Parathyroid adenoma (tissue), 2 donors: ENCODE data around the gene BCHE.

ENCODE experiments used
- H2AFZ ChIP-seq: fragments of 300-600 bp; sonication (generic); one replicate; pipeline ENCODE4 v1.7.0; 2017; ENCODE audit warnings: antibody characterized with exemption, mild to moderate bottlenecking
- H3K27ac ChIP-seq: fragments of 300-600 bp; sonication (generic); one replicate; pipeline ENCODE4 v1.7.0; 2017
- H3K27me3 ChIP-seq: fragments of 300-600 bp; sonication (generic); one replicate; pipeline ENCODE4 v1.7.0; 2017; ENCODE audit warnings: low read length; ENCODE audit not compliant: control insufficient read depth, insufficient read depth
- H3K36me3 ChIP-seq: fragments of 300-600 bp; sonication (generic); one replicate; pipeline ENCODE4 v1.7.0; 2017; ENCODE audit warnings: low read length; ENCODE audit not compliant: control insufficient read depth, insufficient read depth
- H3K4me1 ChIP-seq: fragments of 300-600 bp; sonication (generic); one replicate; pipeline ENCODE4 v1.7.0; 2017; ENCODE audit warnings: control low read depth
- H3K4me2 ChIP-seq: fragments of 300-600 bp; sonication (generic); one replicate; pipeline ENCODE4 v1.7.0; 2017; ENCODE audit warnings: low read length
- H3K4me3 ChIP-seq: fragments of 300-600 bp; sonication (generic); one replicate; pipeline ENCODE4 v1.7.0; 2017; ENCODE audit warnings: low read depth, low read length
- H3K79me2 ChIP-seq: fragments of 300-600 bp; sonication (generic); one replicate; pipeline ENCODE4 v1.7.0; 2017; ENCODE audit warnings: control low read depth
- H3K9ac ChIP-seq: fragments of 300-600 bp; sonication (generic); one replicate; pipeline ENCODE4 v1.7.0; 2017; ENCODE audit warnings: mild to moderate bottlenecking
- H3K9me3 ChIP-seq: fragments of 300-600 bp; sonication (generic); one replicate; pipeline ENCODE4 v1.7.0; 2017; ENCODE audit warnings: low read length; ENCODE audit not compliant: control insufficient read depth
- TF ChIP-seq, protein P1 (sequence below): fragments of 300-600 bp; sonication (generic); IDR thresholded peaks from one replicate; pipeline ENCODE4 v1.7.0; 2017; ENCODE audit warnings: antibody characterized with exemption, mild to moderate bottlenecking
- donor health status: primary hyperparathyroidism.

Gene BCHE

GRCh38 chr3:165827233-165827632 is 10.0 kb downstream of the BCHE start:
- H3K79me2 ChIP-seq, result no peaks in the 10 kb centered on the region
- TF ChIP-seq, protein P1, sequence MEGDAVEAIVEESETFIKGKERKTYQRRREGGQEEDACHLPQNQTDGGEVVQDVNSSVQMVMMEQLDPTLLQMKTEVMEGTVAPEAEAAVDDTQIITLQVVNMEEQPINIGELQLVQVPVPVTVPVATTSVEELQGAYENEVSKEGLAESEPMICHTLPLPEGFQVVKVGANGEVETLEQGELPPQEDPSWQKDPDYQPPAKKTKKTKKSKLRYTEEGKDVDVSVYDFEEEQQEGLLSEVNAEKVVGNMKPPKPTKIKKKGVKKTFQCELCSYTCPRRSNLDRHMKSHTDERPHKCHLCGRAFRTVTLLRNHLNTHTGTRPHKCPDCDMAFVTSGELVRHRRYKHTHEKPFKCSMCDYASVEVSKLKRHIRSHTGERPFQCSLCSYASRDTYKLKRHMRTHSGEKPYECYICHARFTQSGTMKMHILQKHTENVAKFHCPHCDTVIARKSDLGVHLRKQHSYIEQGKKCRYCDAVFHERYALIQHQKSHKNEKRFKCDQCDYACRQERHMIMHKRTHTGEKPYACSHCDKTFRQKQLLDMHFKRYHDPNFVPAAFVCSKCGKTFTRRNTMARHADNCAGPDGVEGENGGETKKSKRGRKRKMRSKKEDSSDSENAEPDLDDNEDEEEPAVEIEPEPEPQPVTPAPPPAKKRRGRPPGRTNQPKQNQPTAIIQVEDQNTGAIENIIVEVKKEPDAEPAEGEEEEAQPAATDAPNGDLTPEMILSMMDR, result no peak
- no peaks in the 10 kb centered on the region for H3K27me3 ChIP-seq
- H3K4me1 ChIP-seq, result no peaks in the 10 kb centered on the region
- no peak overlapping the region for H3K9ac ChIP-seq
- H3K9me3 ChIP-seq, result no peaks in the 10 kb centered on the region
- H3K4me3 ChIP-seq, result no peak overlapping the region
- no peak overlapping the region for H3K4me2 ChIP-seq
- H3K27ac ChIP-seq, result no peak overlapping the region
- H2AFZ ChIP-seq, result no peak overlapping the region
- H3K36me3 ChIP-seq, result no peaks in the 10 kb centered on the region

DNA sequence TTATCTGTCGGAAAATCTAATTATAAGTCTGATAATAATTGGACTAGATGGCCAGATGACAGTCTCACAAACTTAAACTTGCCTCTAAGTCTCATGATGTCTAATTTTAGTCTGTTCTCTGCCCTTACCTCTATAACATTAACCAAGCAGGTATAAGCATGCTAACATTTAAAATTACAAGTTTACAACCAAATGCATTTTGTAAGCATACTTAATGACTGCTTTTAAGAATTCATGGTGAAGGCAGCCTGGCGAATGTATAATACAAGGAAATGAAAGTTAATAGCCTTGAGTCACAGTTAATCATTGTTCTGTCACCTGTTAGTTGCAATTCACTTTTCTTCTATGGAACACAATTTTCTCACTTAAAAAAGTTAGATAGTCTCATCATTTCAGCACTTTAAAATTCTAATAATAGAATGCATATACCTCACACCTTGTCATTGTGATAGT is 16.5 kb downstream of the BCHE start:
- H3K9me3 ChIP-seq, result no peaks in the 10 kb centered on the region
- H3K4me1 ChIP-seq, result no peaks in the 10 kb centered on the region
- H3K36me3 ChIP-seq, result no peaks in the 10 kb centered on the region
- H3K27ac ChIP-seq, result no peak overlapping the region
- H3K4me2 ChIP-seq, result no peak overlapping the region
- H3K27me3 ChIP-seq, result no peaks in the 10 kb centered on the region
- no peak overlapping the region for H3K4me3 ChIP-seq
- no peaks in the 10 kb centered on the region for H3K79me2 ChIP-seq
- no peak overlapping the region for H3K9ac ChIP-seq
- no peak overlapping the region for H2AFZ ChIP-seq
- TF ChIP-seq, protein P1, result no peak

DNA sequence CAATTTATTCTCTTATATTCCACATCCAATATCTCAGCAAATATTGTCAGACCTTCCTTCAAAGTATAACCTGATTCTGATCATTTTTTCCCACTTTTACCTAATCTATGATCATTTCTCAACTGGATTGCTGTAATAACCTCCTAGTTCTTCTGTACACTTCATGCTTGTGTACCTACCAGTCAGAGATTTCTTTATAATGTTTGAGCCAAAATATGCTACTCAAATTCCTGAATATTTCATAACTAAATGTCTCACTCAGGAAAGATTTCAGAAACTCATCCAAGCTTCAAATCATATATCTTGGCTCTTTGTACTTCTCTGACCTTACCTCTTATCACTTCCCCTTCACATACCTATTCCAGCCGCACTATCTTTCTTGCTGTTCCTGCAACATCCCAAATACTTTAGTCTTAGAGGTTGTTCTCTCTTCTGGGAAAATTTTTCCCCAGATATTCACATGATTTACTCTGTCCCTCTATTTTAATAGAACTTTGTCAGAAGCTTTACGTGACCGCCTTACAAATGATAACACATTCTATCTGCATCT is 20.0 kb downstream of the BCHE start:
- H3K36me3 ChIP-seq, result no peaks in the 10 kb centered on the region
- no peak overlapping the region for H3K4me3 ChIP-seq
- no peaks in the 10 kb centered on the region for H3K27me3 ChIP-seq
- no peak overlapping the region for H3K4me2 ChIP-seq
- no peaks in the 10 kb centered on the region for H3K79me2 ChIP-seq
- no peak overlapping the region for H3K9ac ChIP-seq
- H3K27ac ChIP-seq, result no peak overlapping the region
- H3K9me3 ChIP-seq, result no peaks in the 10 kb centered on the region
- H2AFZ ChIP-seq, result no peak overlapping the region
- H3K4me1 ChIP-seq, result no peaks in the 10 kb centered on the region
- TF ChIP-seq, protein P1, result no peak

DNA sequence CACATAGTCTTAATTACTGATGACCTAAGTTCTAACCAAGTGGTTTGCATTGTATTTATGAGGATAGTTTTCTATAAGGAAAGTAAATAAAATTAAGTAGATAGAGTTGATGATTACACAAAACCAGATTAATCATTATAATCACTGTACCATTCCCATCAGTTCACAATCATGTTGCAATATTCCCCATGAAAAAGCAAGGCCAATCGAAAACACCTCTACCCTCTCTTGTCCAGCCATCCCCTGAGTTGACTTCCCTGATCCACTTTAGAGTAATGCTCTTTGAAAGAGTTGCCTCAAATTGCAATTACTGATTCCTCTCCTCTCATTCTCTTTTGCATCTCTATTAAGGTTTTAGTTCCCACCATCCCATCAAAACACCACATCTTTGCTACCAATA is 21.0 kb downstream of the BCHE start:
- Histone ChIP-seq H3K9me3 (no peaks in the 10 kb centered on the region), H3K27me3 (no peaks in the 10 kb centered on the region), H3K4me2 (no peak overlapping the region), H2AFZ (no peak overlapping the region), H3K4me1 (no peaks in the 10 kb centered on the region), H3K9ac (no peak overlapping the region), H3K27ac (no peak overlapping the region), H3K79me2 (no peaks in the 10 kb centered on the region), H3K36me3 (no peaks in the 10 kb centered on the region), H3K4me3 (no peak overlapping the region)
- TF ChIP-seq, protein P1, result no peak

DNA sequence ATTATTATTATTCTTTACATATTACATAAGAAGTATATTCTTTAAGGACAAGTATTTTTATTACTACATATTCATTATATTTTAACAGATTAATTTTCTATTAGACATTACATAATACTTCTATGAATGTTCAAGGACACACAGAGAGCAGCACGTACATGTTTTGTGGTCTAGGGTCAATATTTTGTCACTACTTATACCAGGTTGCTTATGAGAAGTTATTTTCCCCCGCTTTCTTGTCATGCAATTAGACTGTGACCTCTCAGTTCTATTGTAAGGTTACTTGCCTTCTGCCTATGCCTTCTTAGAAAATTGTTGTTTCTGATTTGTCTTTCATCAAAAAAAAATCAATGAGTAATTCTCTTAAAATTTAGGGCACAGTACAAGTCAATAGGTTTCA is 21.5 kb downstream of the BCHE start:
- Histone ChIP-seq H3K27ac (no peak overlapping the region), H3K27me3 (no peaks in the 10 kb centered on the region)

More for the DNA sequence above, 21.5 kb downstream of the BCHE start:
- no peak overlapping the region for H3K4me3 ChIP-seq
- H3K79me2 ChIP-seq, result no peaks in the 10 kb centered on the region
- H3K36me3 ChIP-seq, result no peaks in the 10 kb centered on the region
- no peak overlapping the region for H3K4me2 ChIP-seq
- H3K4me1 ChIP-seq, result no peaks in the 10 kb centered on the region
- no peaks in the 10 kb centered on the region for H3K9me3 ChIP-seq
- no peak overlapping the region for H3K9ac ChIP-seq
- H2AFZ ChIP-seq, result no peak overlapping the region
- TF ChIP-seq, protein P1, result no peak
